HEK293 (cell line): ENCODE data around the gene PITPNC1.

ENCODE experiments used
- HOXA7 ChIP-seq: sonication (generic); formaldehyde crosslinking; IDR thresholded peaks from 2 replicates; pipeline ENCODE4 v1.8.1; 2022; ENCODE audit warnings: missing genetic modification reagents, borderline replicate concordance
- HOXC10 ChIP-seq: sonication (generic); formaldehyde crosslinking; IDR thresholded peaks from 2 replicates; pipeline ENCODE4 v1.8.1; 2023; ENCODE audit warnings: mild to moderate bottlenecking, missing genetic modification reagents
- KLF8 ChIP-seq: fragments of 450-650 bp; formaldehyde crosslinking; IDR thresholded peaks from 2 replicates; pipeline ENCODE4 v1.5.1; 2016; ENCODE audit warnings: missing biosample characterization, missing genetic modification characterization
- PRDM2 ChIP-seq: fragments of 450-650 bp; formaldehyde crosslinking; IDR thresholded peaks from 2 replicates; pipeline ENCODE4 v1.5.1; 2016; ENCODE audit warnings: missing biosample characterization, missing genetic modification characterization, borderline replicate concordance
- SALL2 ChIP-seq: fragments of 450-650 bp; formaldehyde crosslinking; IDR thresholded peaks from 2 replicates; pipeline ENCODE4 v1.5.0; 2017; ENCODE audit warnings: missing biosample characterization, mild to moderate bottlenecking, missing genetic modification characterization, borderline replicate concordance
- SETDB1 ChIP-seq: IDR thresholded peaks from one replicate; pipeline ENCODE4 v1.6.1; 2017; ENCODE audit warnings: mild to moderate bottlenecking, low read length, moderate library complexity, mixed read lengths; ENCODE audit not compliant: insufficient read length
- ZBTB10 ChIP-seq: fragments of 450-650 bp; formaldehyde crosslinking; IDR thresholded peaks from 2 replicates; pipeline ENCODE4 v1.5.1; 2016; ENCODE audit warnings: missing biosample characterization, missing genetic modification characterization
- ZBTB48 ChIP-seq: fragments of 450-650 bp; formaldehyde crosslinking; IDR thresholded peaks from 2 replicates; pipeline ENCODE4 v1.5.1; 2016; ENCODE audit warnings: missing biosample characterization, missing genetic modification characterization
- ZNF121 ChIP-seq: fragments of 450-650 bp; formaldehyde crosslinking; IDR thresholded peaks from 2 replicates; pipeline ENCODE4 v1.5.1; 2016; ENCODE audit warnings: missing biosample characterization, missing genetic modification characterization
- ZNF133 ChIP-seq: fragments of 450-650 bp; formaldehyde crosslinking; IDR thresholded peaks from 2 replicates; pipeline ENCODE4 v1.5.1; 2016; ENCODE audit warnings: missing biosample characterization, missing genetic modification characterization
- ZNF19 ChIP-seq: fragments of 450-650 bp; formaldehyde crosslinking; IDR thresholded peaks from 2 replicates; pipeline ENCODE4; 2016; ENCODE audit warnings: missing biosample characterization, missing genetic modification characterization, low read depth
- ZNF24 ChIP-seq: fragments of 450-650 bp; formaldehyde crosslinking; IDR thresholded peaks from 2 replicates; pipeline ENCODE4 v1.5.1; 2016; ENCODE audit warnings: missing biosample characterization, missing genetic modification characterization
- ZNF26 ChIP-seq: fragments of 450-650 bp; formaldehyde crosslinking; IDR thresholded peaks from 2 replicates; pipeline ENCODE4 v1.5.1; 2016; ENCODE audit warnings: missing biosample characterization, missing genetic modification characterization
- ZNF274 ChIP-seq, 2 experiments: fragments of 200-500 bp in 1 of 2; fragments of 450-650 bp in 1 of 2; sonication (Bioruptor generic) in 1 of 2; formaldehyde crosslinking in 1 of 2; IDR thresholded peaks; 2 replicates each; pipeline versions ENCODE4 v1.5.1 to v1.6.1; 2014 to 2016; ENCODE audit warnings: borderline replicate concordance in 1 of 2, inconsistent platforms in 1 of 2, low read length in 1 of 2, missing biosample characterization in 1 of 2, missing genetic modification characterization in 1 of 2
- ZNF324 ChIP-seq: fragments of 450-650 bp; formaldehyde crosslinking; IDR thresholded peaks from 2 replicates; pipeline ENCODE4 v1.5.1; 2016; ENCODE audit warnings: missing biosample characterization, missing genetic modification characterization
- ZNF391 ChIP-seq: fragments of 450-650 bp; formaldehyde crosslinking; IDR thresholded peaks from 2 replicates; pipeline ENCODE4 v1.5.1; 2016; ENCODE audit warnings: low read depth, missing biosample characterization, missing genetic modification characterization, borderline replicate concordance
- ZNF416 ChIP-seq: fragments of 450-650 bp; formaldehyde crosslinking; IDR thresholded peaks from 2 replicates; pipeline ENCODE4 v1.5.1; 2016; ENCODE audit warnings: missing biosample characterization, missing genetic modification characterization
- ZNF423 ChIP-seq: fragments of 450-650 bp; formaldehyde crosslinking; IDR thresholded peaks from 2 replicates; pipeline ENCODE4 v1.5.1; 2016; ENCODE audit warnings: missing biosample characterization, missing genetic modification characterization
- ZNF426 ChIP-seq: fragments of 450-650 bp; formaldehyde crosslinking; IDR thresholded peaks from 2 replicates; pipeline ENCODE4 v1.5.1; 2017; ENCODE audit warnings: missing biosample characterization, missing genetic modification characterization, mild to moderate bottlenecking, inconsistent platforms, moderate library complexity
- ZNF488 ChIP-seq: fragments of 450-650 bp; formaldehyde crosslinking; IDR thresholded peaks from 2 replicates; pipeline ENCODE4 v1.5.1; 2016; ENCODE audit warnings: missing biosample characterization, missing genetic modification characterization
- ZNF514 ChIP-seq: fragments of 450-650 bp; formaldehyde crosslinking; IDR thresholded peaks from 2 replicates; pipeline ENCODE4 v1.5.1; 2016; ENCODE audit warnings: missing biosample characterization, missing genetic modification characterization
- ZNF670 ChIP-seq: fragments of 450-650 bp; formaldehyde crosslinking; IDR thresholded peaks from 2 replicates; pipeline ENCODE4 v1.5.1; 2016; ENCODE audit warnings: missing biosample characterization, missing genetic modification characterization, low read depth
- ZNF692 ChIP-seq: fragments of 450-650 bp; formaldehyde crosslinking; IDR thresholded peaks from 2 replicates; pipeline ENCODE4 v1.5.1; 2016; ENCODE audit warnings: missing biosample characterization, missing genetic modification characterization
- ZNF704 ChIP-seq: fragments of 450-650 bp; formaldehyde crosslinking; IDR thresholded peaks from 2 replicates; pipeline ENCODE4 v1.5.1; 2016; ENCODE audit warnings: missing biosample characterization, missing genetic modification characterization
- ZNF776 ChIP-seq: fragments of 450-650 bp; formaldehyde crosslinking; IDR thresholded peaks from 2 replicates; pipeline ENCODE4 v1.5.0; 2017; ENCODE audit warnings: missing biosample characterization, missing genetic modification characterization, borderline replicate concordance

Gene PITPNC1

GRCh38 chr17:67717624-67718324, 340.7 kb downstream of the PITPNC1 start, which contains the start of gene NOL11 (continued):
- TF ChIP-seq ZNF426 (tag by site-specific recombination), result no peak
- no peak for TF ChIP-seq ZNF488
- TF ChIP-seq ZNF692 (tag by site-specific recombination), result 0 out of 2 replicates have a peak, but pooled peaks have one; percentile 44
- no peak for TF ChIP-seq ZNF514 (tag by site-specific recombination)
- TF ChIP-seq ZNF274 (IDR thresholded peaks at IDR 0.05; ENCODE audit: low read length), result no peak
- TF ChIP-seq ZNF274 (tag by site-specific recombination; IDR thresholded peaks at IDR 0.05; ENCODE audit: borderline replicate concordance), result no peak
- TF ChIP-seq HOXC10 (CRISPR knock-in tag), result no peak
- TF ChIP-seq ZNF416, result no peak
- no peak for TF ChIP-seq SALL2 (tag by site-specific recombination)
- TF ChIP-seq ZNF670, result no peak
- TF ChIP-seq ZNF776 (tag by site-specific recombination), result no peak
- TF ChIP-seq ZNF423, result no peak
- no peak for TF ChIP-seq ZNF133 (tag by site-specific recombination)
- TF ChIP-seq KLF8 (tag by site-specific recombination), result peak; percentile 93
- TF ChIP-seq ZNF391 (tag by site-specific recombination), result peak; percentile 44; the same call in 1 of the 2 replicates
- TF ChIP-seq ZNF704 (tag by site-specific recombination), result no peak
- TF ChIP-seq ZNF24 (tag by site-specific recombination), result peak; percentile 67; the same call in 1 of the 2 replicates
- TF ChIP-seq ZNF26 (tag by site-specific recombination), result no peak
- no peak for TF ChIP-seq PRDM2
- no peak for TF ChIP-seq ZBTB10 (tag by site-specific recombination)
- no peak for TF ChIP-seq HOXA7 (CRISPR knock-in tag)
- TF ChIP-seq ZBTB48, result 0 out of 2 replicates have a peak, but pooled peaks have one; percentile 22
- TF ChIP-seq ZNF121 (tag by site-specific recombination), result 0 out of 2 replicates have a peak, but pooled peaks have one; percentile 15
- no peak for TF ChIP-seq SETDB1
- TF ChIP-seq ZNF19 (tag by site-specific recombination), result no peak
- TF ChIP-seq ZNF324, result peak; percentile 74; the same call in 1 of the 2 replicates
